ENCODE data around the gene APBA1.
"Not testable (repeated sequence)": the region's sequence is repeated elsewhere in the genome, so short reads cannot be mapped to it uniquely, and the experiment has no call there.

APBA1 gene

GRCh38 chr9:69409936-69410335 lies 262.2 kb downstream of the APBA1 start:
- not testable (repeated sequence) for DNase-seq (ENCODE audit: low read depth in 2 of 2)

DNA sequence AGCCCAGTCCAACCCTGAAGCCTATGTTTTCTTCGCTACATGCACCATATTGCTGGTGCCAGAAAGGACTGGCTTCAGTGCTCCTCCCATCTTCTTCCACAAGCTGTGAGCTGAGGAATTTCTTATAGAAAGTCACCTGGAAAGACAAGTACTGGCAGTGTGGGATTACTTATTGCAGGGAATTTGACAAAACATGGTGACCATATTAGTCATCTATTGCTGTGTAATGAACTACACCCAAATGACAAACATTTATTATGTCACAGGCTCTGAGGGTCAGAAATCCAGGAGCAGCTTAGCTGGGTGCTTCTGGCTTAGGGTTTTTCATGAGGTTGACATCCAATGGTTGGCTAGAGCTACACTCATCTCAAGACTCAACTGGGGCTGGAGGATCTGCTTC lies 271.7 kb downstream of the APBA1 start:
- DNase-seq (ENCODE audit: low read depth in 2 of 2), result no peak

DNA sequence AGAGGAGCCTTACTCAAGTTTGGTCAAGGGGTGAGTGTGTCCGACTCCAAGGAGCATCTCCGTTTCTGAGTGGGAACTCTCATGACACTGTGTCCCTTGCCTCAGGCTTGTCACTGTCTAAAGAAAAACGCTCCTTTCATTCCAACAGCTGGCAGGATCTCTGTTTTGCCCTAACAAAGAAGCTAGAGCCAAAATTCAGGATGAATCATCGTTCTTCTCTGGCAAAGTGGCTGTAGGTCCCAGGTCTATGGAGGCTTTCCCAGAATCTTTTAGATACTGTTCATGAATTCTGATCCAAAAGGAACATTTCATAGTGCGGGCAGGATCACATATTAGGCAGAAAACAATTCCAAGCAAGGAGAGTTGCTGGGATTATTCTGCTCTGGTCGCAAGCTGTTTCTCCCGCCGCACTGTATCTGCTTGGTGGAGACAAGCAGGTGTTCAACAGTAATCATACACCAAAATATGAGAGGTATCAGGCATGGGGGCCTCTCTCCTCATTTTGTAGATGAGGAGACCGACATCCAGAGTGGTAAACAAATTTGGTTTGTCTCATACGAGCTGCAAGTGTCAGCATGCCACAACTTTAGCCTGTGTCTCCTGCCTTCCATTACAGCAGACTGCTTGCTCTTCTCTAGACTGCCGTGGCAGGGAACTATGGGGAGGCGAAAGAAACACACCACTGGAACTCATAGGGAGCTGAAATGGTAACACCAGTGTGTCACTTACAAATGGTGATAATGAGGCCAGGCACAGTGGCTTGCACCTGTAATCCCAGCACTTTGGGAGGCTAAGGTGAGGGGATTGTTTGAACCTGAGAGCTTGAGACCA lies 274.6 kb downstream of the APBA1 start:
- no peak for DNase-seq (ENCODE audit: low read depth in 2 of 2)

GRCh38 chr9:69396759-69397158 lies 275.4 kb downstream of the APBA1 start:
- no peak for DNase-seq (ENCODE audit: low read depth in 2 of 2)

- no peak for DNase-seq (ENCODE audit: low read depth in 2 of 2)
These were observed 276.5 kb downstream of the APBA1 start for GRCh38 chr9:69395718-69396117.

DNA sequence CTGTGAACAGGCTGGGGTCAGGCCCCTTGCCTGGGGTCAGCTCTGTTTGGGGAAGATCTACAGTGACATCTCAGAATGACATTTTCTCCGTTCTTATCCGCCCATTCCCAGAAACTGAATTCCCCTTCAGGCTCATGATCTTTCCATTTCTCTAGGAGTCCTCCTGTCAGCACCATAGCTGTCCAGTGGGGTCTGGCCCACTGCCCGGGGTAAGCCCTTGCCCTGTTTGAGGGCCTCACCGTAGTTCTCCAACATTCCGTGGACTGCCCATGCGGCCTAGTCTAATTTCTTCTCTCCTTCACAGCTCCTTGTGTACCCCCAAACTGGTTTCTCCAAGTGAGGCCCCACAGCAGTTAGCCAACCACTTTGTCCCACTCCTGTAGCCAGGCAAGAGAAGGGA lies 278.7 kb downstream of the APBA1 start:
- no peak for DNase-seq (ENCODE audit: low read depth in 2 of 2)

GRCh38 chr9:69392826-69393225 lies 279.3 kb downstream of the APBA1 start:
- DNase-seq (ENCODE audit: low read depth in 2 of 2), result no peak

DNA sequence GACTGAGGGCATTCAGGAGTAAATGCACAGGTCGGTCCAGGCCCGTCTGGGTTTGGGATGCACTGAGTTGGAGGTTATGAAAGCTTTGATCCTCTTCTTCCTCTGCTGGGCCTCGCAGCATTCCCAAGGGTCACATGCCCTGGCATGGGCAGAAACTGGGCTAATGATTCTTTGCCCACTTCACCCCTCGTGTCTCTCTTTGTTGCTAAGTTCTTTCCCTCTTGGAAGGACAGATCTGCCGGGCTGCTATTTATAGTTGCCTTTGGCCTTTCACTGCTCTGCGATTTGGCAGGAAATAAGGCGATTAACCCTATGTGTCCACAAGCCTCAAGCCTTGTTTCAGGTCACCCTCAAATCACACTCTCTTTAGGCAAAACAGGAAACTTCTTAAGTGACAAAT lies 280.2 kb downstream of the APBA1 start:
- DNase-seq (ENCODE audit: low read depth in 2 of 2), result no peak

DNA sequence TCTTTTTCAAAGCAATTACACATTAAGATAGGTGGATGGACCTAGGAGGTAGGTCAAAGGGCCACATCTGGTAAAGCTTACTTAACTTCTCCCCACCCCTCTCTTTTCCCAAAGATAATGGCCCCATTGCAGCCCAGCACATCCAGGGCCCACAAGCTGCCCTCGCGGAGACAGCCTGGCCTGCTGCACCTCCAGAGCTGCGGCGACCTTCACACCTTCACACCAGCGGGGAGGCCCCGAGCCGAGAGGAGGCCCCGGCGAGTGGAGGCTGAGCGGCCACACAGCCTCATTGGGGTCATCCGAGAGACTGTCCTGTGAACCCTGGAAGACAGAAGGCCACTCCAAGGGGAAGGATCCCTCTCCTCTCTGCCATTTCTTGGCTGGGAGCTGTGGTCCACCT lies 280.7 kb downstream of the APBA1 start:
- no peak for DNase-seq (ENCODE audit: low read depth in 2 of 2)

GRCh38 chr9:69389437-69389995 lies 282.7 kb downstream of the APBA1 start:
- no peak for DNase-seq (ENCODE audit: low read depth in 2 of 2)

- no peak for DNase-seq (ENCODE audit: low read depth in 2 of 2)
These were observed 283.6 kb downstream of the APBA1 start for GRCh38 chr9:69388596-69388995.

DNA sequence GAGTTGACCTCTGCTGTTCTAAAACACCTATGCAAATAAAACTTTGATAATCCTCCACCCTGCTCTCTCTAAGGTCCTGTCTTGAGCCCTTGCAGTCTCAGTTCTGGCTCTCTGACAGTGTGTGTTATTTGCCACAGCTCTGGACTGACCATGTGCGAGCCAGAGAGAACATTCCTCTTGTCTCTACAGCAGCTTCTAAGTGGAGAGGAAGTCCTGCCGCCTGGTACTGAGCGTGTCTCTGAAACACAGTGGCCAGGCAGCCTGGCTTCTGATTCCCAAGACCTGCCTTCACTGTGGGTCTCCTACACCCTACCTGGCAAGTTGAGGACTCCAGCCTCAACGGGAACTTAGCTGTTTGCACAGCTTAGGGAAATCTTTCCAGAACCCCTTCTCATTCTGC lies 285.5 kb downstream of the APBA1 start:
- no peak for DNase-seq (ENCODE audit: low read depth in 2 of 2)

DNA sequence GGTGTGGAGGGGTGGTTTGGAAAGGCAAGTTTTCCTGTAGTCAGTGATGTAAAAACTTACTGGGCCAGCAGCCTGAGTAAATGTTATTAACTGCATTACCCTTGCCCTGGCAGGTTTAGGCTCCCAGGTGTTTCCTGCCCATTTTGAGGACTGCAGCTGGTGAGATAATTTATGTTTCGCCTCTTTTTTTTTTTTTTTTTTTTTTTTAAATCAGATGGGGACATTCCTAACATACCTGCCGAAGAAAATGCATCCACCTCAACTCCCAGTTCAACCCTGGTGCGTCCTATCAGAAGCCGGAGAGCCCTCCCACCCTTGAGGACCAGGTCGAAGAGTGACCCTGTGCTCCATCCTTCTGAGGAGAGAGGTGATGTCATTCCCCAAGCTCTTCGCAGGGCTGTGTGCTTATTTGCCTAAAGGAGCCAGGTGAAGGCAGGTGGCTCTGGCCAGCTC lies 286.6 kb downstream of the APBA1 start:
- DNase-seq (ENCODE audit: low read depth in 2 of 2), result no peak

DNA sequence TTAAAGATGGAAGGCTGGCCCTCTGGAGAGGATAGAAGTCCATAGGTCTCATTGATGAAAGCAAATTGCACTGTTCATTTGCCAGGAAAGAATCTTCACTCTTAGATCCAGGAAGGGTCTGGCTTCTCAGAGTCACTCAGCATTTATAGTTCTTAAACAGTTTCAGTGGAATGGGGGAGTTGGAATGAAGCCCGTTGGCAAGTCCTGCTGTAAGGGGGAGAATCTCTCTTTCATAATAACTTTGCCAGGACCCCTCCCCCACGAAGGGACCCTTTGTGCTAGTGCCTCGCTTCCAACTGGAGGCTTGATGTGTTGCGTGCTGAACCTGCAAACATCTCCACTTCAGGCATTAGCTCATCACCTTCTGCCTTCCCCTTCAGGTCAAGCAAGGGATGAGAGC lies 290.0 kb downstream of the APBA1 start:
- no peak for DNase-seq (ENCODE audit: low read depth in 2 of 2)

DNA sequence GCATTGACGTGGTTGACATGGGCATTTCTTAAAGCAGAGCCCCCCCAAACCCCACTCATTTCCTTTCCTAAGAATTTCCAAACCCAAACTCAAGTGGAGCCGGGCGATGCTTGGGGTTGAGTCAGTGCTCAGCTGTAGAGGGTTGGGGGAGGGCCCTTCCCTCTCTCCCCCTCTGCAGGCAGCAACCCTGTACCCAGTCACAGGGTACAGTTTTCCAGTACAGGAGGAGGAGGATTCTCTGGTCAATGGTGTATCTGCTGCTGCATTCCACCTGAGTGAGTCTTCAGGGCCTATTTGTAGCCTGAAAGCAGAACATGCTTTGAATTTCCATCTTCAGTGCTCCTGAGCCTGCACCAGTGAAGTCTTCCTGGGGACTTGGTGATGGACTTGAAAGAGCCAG lies 291.4 kb downstream of the APBA1 start:
- no peak for DNase-seq (ENCODE audit: low read depth in 2 of 2)

DNA sequence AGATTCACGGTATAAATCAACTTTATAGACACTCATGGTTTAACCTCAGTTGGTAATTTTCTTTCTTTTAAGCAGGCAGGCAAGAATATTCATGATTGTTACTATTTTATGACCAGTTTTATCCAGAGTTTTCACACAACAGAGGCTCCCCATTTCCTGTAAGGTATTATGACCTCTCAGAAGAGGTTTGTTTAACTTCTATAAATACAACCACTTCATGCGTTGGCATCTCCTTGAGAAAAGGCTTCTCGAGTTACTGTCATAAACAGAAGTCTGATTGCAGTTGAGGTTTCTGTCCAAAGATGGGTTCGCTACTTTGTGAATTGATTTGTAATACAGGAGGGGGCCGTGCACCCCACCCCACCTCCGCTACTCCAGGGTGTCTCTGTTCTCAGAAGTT lies 291.9 kb downstream of the APBA1 start:
- DNase-seq (ENCODE audit: low read depth in 2 of 2), result no peak

- no peak for DNase-seq (ENCODE audit: low read depth in 2 of 2)
These were observed 292.7 kb downstream of the APBA1 start for GRCh38 chr9:69379270-69379982.

- no peak for DNase-seq (ENCODE audit: low read depth in 2 of 2)
These were observed 294.2 kb downstream of the APBA1 start for GRCh38 chr9:69377981-69378380.

Data from stimulated activated CD8-positive, alpha-beta memory T cell treated with anti-CD3 and anti-CD28 coated beads, Interleukin-2, amount 100 ng/mL, for 1 hour (primary cell).